A673 (cell line): ENCODE measurements around the gene FAM50B. TPM values are rescaled to one million over a fixed set of nuclear protein-coding genes. Genes with fewer than 3 reads are reported as not detected.

Experiments
- BruUV-seq: library from RNA; stranded (reverse); fragments of 400-500 nt; replicated peaks from 2 replicates; lab custom pipeline; 2021; lab: Mats Ljungman, UMichigan
- CTCF ChIA-PET: fragments of 300-600 bp; sonication (Branson Sonifier 250); formaldehyde crosslinking; loops from one replicate; lab custom pipeline; 2022; ENCODE audit warnings: antibody characterized with exemption; lab: Charles Lee
- POLR2A ChIA-PET: fragments of 300-600 bp; sonication (Branson Sonifier 250); formaldehyde crosslinking; loops from one replicate; lab custom pipeline; 2022; ENCODE audit warnings: antibody characterized with exemption; ENCODE audit not compliant: low non-redundant PET; lab: Charles Lee
- DNase-seq: peaks from one replicate; pipeline ENCODE4 v3.0.0-alpha.2; 2015; ENCODE audit warnings: low spot score
- H3K27ac ChIP-seq: fragments of 200-600 bp; sonication (generic); 2 replicates; pipeline ENCODE4 v1.5.1; 2016; ENCODE audit warnings: mixed run types, low read depth, mild to moderate bottlenecking, mixed read lengths, antibody characterized with exemption, low read length; ENCODE audit not compliant: poor library complexity, severe bottlenecking
- H3K27me3 ChIP-seq: fragments of 200-600 bp; sonication (generic); replicated peaks from 2 replicates; pipeline ENCODE4 v1.6.1; 2017; ENCODE audit warnings: mixed run types, low read depth, mild to moderate bottlenecking, mixed read lengths, antibody characterized with exemption, low read length; ENCODE audit not compliant: insufficient read depth, poor library complexity
- H3K36me3 ChIP-seq: fragments of 200-600 bp; sonication (generic); 2 replicates; pipeline ENCODE4 v1.6.1; 2016; ENCODE audit warnings: mixed run types, mild to moderate bottlenecking, mixed read lengths, antibody characterized with exemption, low read length; ENCODE audit not compliant: insufficient read depth, poor library complexity, severe bottlenecking
- H3K4me1 ChIP-seq: fragments of 200-600 bp; sonication (generic); 2 replicates; pipeline ENCODE4 v1.6.1; 2017; ENCODE audit warnings: mixed run types, mild to moderate bottlenecking, mixed read lengths, antibody characterized with exemption, low read length; ENCODE audit not compliant: insufficient read depth, poor library complexity, severe bottlenecking
- H3K4me3 ChIP-seq: fragments of 200-600 bp; sonication (generic); 2 replicates; pipeline ENCODE4 v1.5.1; 2016; ENCODE audit warnings: low read depth, mixed run types, mild to moderate bottlenecking, mixed read lengths, low read length; ENCODE audit not compliant: poor library complexity, severe bottlenecking
- H3K9me3 ChIP-seq: fragments of 200-600 bp; sonication (generic); 2 replicates; pipeline ENCODE4 v1.6.1; 2016; ENCODE audit warnings: mixed run types, low read depth, mild to moderate bottlenecking, mixed read lengths, antibody characterized with exemption, low read length; ENCODE audit not compliant: poor library complexity, severe bottlenecking
- CTCF ChIP-seq: fragments of 300-800, 200-600 bp; sonication (generic); conservative IDR thresholded peaks from 2 replicates; pipeline ENCODE4 v1.5.1; 2017; ENCODE audit warnings: low read depth, mild to moderate bottlenecking, antibody characterized with exemption, low read length, moderate library complexity, mixed read lengths
- EZH2 ChIP-seq: fragments of 200-600 bp; sonication (generic); IDR thresholded peaks from 2 replicates; pipeline ENCODE4 v1.6.1; 2017; ENCODE audit warnings: borderline replicate concordance, low read depth, mild to moderate bottlenecking, mixed read lengths, antibody characterized with exemption, low read length; ENCODE audit not compliant: poor library complexity, severe bottlenecking
- intact Hi-C: fragments of 100-400 bp; cut with micrococcal nuclease; formaldehyde crosslinking; loops from one replicate; pipeline ENCODE4 v1.10.0; 2022; ENCODE audit not compliant: unreplicated experiment
- total RNA-seq: library from RNA; stranded (reverse); gene quantifications from 2 replicates; pipeline ENCODE4 v1.2.3, GENCODE V29; 2021

The FAM50B gene
- total RNA-seq, 1 experiment from 2014 or later: 10.1 TPM

GRCh38 chr6:3875486-3875885, 26.3 kb downstream of the FAM50B start:
- intact Hi-C loops: no loop called here
- POLR2A ChIA-PET: no interaction called here
- BruUV-seq: no TSS peak
- no peaks in the 10 kb centered on the region for H3K4me1 ChIP-seq
- no peak for DNase-seq
- H3K9me3 ChIP-seq: no peaks in the 10 kb centered on the region
- no peak overlapping the region for H3K4me3 ChIP-seq
- no peak for TF ChIP-seq EZH2
- no peak for TF ChIP-seq CTCF
- no peaks in the 10 kb centered on the region for H3K36me3 ChIP-seq
- CTCF ChIA-PET: no interaction called here
- H3K27ac ChIP-seq: no peak overlapping the region
- no peaks in the 10 kb centered on the region for H3K27me3 ChIP-seq

DNA sequence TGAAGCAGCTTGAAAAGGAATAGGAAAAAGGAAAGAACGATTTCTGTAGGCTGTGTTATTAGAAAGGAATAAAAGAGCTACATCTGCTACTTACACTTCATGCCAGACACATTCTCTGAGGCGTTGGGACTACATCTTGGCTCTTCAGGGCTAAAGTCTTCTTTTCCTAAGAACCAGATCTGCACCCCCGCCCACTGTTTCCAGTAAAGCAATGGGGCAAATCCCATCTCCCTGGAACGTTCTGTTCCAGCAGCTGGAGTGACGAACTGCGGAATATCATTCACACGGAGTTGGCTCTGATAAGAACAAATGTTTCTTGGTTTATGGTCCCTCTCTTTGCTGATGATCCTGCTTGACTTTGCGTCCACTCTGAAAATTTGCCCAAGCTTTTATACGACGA, 26.9 kb downstream of the FAM50B start:
- no peak for DNase-seq
- H3K27me3 ChIP-seq: no peaks in the 10 kb centered on the region
- H3K4me3 ChIP-seq: no peak overlapping the region
- H3K27ac ChIP-seq: no peak overlapping the region
- POLR2A ChIA-PET: no interaction called here
- BruUV-seq: no TSS peak
- H3K36me3 ChIP-seq: no peaks in the 10 kb centered on the region
- TF ChIP-seq EZH2 (no peak), CTCF (no peak)
- intact Hi-C loops: no loop called here
- CTCF ChIA-PET: no interaction called here
- no peaks in the 10 kb centered on the region for H3K4me1 ChIP-seq
- no peaks in the 10 kb centered on the region for H3K9me3 ChIP-seq

DNA sequence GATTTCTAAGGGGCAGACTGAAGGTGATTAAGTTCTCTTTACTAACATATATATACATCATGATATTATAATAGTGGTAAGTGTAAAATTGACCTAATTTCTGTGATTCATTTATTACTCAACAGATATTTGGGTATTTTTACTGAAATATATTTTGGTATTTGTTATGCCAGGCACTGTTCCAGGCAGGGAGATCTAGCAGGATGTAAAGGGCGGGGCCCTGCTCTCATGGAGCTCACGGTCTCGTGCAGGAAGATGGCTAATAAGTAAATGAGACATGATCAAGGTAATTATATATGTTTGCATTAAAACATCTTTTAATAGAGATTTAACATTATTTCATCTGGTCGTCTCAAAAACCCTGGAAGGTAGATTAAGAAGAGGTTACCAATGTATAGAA, 27.7 kb downstream of the FAM50B start:
- intact Hi-C loops: no loop called here
- BruUV-seq: no TSS peak
- H3K36me3 ChIP-seq: no peaks in the 10 kb centered on the region
- no peak overlapping the region for H3K27ac ChIP-seq
- H3K27me3 ChIP-seq: no peaks in the 10 kb centered on the region
- DNase-seq: no peak
- H3K4me1 ChIP-seq: no peaks in the 10 kb centered on the region
- TF ChIP-seq CTCF (no peak), EZH2 (no peak)
- ChIA-PET POLR2A (no interaction called here), CTCF (no interaction called here)
- H3K4me3 ChIP-seq: no peak overlapping the region
- H3K9me3 ChIP-seq: no peaks in the 10 kb centered on the region
